Uterus (tissue), 2 donors: Measurements from ENCODE around the gene RIC1.

Source experiments
- POLR2A ChIP-seq, 2 donors: fragments of 450-650 bp; IDR thresholded peaks; one replicate each; pipeline ENCODE4 v1.6.1; 2016; ENCODE audit warnings: antibody characterized with exemption in 2 of 2, mild to moderate bottlenecking in 1 of 2, moderate library complexity in 1 of 2
- TF ChIP-seq, protein P1 (sequence below), 4 experiments: fragments of 200-600 bp in 2 of 4; fragments of 450-650 bp in 2 of 4; sonication (generic) in 2 of 4; IDR thresholded peaks; one replicate each; pipeline ENCODE4 v1.5.1; 2016 to 2019; ENCODE audit warnings: antibody characterized with exemption in 4 of 4, mild to moderate bottlenecking in 2 of 4, moderate library complexity in 1 of 4

GRCh38 chr9:5819174-5819573, 190.3 kb downstream of the RIC1 start:
- TF ChIP-seq, protein P1, sequence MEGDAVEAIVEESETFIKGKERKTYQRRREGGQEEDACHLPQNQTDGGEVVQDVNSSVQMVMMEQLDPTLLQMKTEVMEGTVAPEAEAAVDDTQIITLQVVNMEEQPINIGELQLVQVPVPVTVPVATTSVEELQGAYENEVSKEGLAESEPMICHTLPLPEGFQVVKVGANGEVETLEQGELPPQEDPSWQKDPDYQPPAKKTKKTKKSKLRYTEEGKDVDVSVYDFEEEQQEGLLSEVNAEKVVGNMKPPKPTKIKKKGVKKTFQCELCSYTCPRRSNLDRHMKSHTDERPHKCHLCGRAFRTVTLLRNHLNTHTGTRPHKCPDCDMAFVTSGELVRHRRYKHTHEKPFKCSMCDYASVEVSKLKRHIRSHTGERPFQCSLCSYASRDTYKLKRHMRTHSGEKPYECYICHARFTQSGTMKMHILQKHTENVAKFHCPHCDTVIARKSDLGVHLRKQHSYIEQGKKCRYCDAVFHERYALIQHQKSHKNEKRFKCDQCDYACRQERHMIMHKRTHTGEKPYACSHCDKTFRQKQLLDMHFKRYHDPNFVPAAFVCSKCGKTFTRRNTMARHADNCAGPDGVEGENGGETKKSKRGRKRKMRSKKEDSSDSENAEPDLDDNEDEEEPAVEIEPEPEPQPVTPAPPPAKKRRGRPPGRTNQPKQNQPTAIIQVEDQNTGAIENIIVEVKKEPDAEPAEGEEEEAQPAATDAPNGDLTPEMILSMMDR (IDR thresholded peaks at IDR 0.05), result no peak
- no peak for TF ChIP-seq POLR2A (IDR thresholded peaks at IDR 0.05)
